ENCODE data around the gene SLC4A1.

DNA sequence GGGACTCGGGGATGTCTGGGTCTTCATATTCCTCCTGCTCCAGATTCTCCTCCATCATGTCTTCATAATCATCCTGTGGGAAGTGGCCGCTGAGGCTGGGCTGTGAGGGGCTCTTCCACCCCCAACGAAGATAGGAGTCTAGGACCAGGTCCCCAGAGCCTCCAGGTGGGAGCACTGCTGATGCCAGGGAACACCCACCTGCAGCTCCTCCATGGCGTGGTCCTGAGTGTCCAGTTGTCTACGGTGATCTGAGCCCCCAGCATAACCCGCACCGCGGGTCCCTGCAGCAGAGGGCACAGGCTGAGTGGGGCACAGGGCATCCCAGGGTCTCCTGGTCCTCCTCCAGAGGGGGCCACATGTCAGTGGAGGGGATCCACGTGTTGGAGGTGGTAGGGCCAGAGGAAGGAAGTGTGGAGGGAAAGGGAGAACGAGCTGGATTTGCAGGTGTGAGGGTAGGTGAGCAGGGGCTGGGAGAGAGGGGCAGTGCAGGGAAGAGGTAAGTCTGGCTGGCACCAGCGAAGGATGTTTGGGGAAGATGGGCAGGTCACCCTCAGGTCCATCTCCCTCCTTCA lies 5.2 kb downstream of the SLC4A1 start:
- TF ChIP-seq, protein P1, sequence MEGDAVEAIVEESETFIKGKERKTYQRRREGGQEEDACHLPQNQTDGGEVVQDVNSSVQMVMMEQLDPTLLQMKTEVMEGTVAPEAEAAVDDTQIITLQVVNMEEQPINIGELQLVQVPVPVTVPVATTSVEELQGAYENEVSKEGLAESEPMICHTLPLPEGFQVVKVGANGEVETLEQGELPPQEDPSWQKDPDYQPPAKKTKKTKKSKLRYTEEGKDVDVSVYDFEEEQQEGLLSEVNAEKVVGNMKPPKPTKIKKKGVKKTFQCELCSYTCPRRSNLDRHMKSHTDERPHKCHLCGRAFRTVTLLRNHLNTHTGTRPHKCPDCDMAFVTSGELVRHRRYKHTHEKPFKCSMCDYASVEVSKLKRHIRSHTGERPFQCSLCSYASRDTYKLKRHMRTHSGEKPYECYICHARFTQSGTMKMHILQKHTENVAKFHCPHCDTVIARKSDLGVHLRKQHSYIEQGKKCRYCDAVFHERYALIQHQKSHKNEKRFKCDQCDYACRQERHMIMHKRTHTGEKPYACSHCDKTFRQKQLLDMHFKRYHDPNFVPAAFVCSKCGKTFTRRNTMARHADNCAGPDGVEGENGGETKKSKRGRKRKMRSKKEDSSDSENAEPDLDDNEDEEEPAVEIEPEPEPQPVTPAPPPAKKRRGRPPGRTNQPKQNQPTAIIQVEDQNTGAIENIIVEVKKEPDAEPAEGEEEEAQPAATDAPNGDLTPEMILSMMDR (IDR thresholded peaks at IDR 0.05): no peak
- TF ChIP-seq POLR2A (IDR thresholded peaks at IDR 0.05): no peak

Measured in breast epithelium (tissue), 3 donors.